MM.1S (cell line): ENCODE results near the gene RPS14.

Experiments used
- DNase-seq: peaks from one replicate; pipeline ENCODE4 v3.0.0-alpha.2; 2015
- H2AFZ ChIP-seq: fragments of 300-600 bp; sonication (generic); 2 replicates; pipeline ENCODE4 v1.6.0; 2016; ENCODE audit warnings: antibody characterized with exemption, low read length
- H3F3A ChIP-seq: fragments of 300-600 bp; sonication (generic); 2 replicates; pipeline ENCODE4 v1.6.1; 2016; ENCODE audit warnings: mild to moderate bottlenecking, antibody characterized with exemption, low read length, moderate library complexity, mixed read lengths; ENCODE audit not compliant: insufficient read depth
- H3K27ac ChIP-seq: fragments of 300-600 bp; sonication (generic); 2 replicates; pipeline ENCODE4 v1.5.1; 2016; ENCODE audit warnings: mild to moderate bottlenecking, low read length
- H3K27me3 ChIP-seq: fragments of 300-600 bp; sonication (generic); replicated peaks from 2 replicates; pipeline ENCODE4 v1.6.0; 2016; ENCODE audit warnings: low read length; ENCODE audit not compliant: insufficient read depth
- H3K36me3 ChIP-seq: fragments of 300-600 bp; sonication (generic); replicated peaks from 2 replicates; pipeline ENCODE4 v1.6.1; 2016; ENCODE audit warnings: mild to moderate bottlenecking, low read length, mixed read lengths; ENCODE audit not compliant: insufficient read depth
- H3K4me1 ChIP-seq: fragments of 300-600 bp; sonication (generic); 2 replicates; pipeline ENCODE4 v1.6.1; 2016; ENCODE audit warnings: low read length, mixed read lengths
- H3K4me2 ChIP-seq: fragments of 300-600 bp; sonication (generic); 2 replicates; pipeline ENCODE4 v1.6.0; 2016; ENCODE audit warnings: low read depth, low read length
- H3K4me3 ChIP-seq: fragments of 300-600 bp; sonication (generic); 2 replicates; pipeline ENCODE4 v1.5.1; 2016; ENCODE audit warnings: low read length, mixed read lengths
- H3K79me2 ChIP-seq: fragments of 300-600 bp; sonication (generic); 2 replicates; pipeline ENCODE4 v1.6.1; 2016; ENCODE audit warnings: mixed run types, low read length, mixed read lengths
- H3K9ac ChIP-seq: fragments of 300-600 bp; sonication (generic); 2 replicates; pipeline ENCODE4 v1.6.1; 2016; ENCODE audit warnings: low read length, mixed read lengths
- H3K9me2 ChIP-seq: fragments of 300-600 bp; sonication (generic); replicated peaks from 2 replicates; pipeline ENCODE4 v1.6.1; 2016; ENCODE audit warnings: mild to moderate bottlenecking, low read length, mixed read lengths; ENCODE audit not compliant: insufficient read depth
- H3K9me3 ChIP-seq: fragments of 300-600 bp; sonication (generic); replicated peaks from 2 replicates; pipeline ENCODE4 v1.6.1; 2016; ENCODE audit warnings: mild to moderate bottlenecking, low read length, mixed read lengths; ENCODE audit not compliant: insufficient read depth
- H4K20me1 ChIP-seq: fragments of 300-600 bp; sonication (generic); 2 replicates; pipeline ENCODE4 v1.6.1; 2016; ENCODE audit warnings: mild to moderate bottlenecking, low read length, moderate library complexity, mixed read lengths; ENCODE audit not compliant: insufficient read depth
- EZH2 ChIP-seq: fragments of 300-600 bp; sonication (generic); optimal IDR thresholded peaks from 2 replicates; pipeline ENCODE3; 2017; ENCODE audit warnings: low read depth, mild to moderate bottlenecking, antibody characterized with exemption, low read length, mixed read lengths
- EZH2phosphoT487 ChIP-seq: fragments of 300-600 bp; sonication (generic); IDR thresholded peaks from 2 replicates; pipeline ENCODE4 v1.6.1; 2018; ENCODE audit warnings: antibody characterized with exemption, low read length
- TF ChIP-seq, protein P1 (sequence below): fragments of 300-600 bp; sonication (generic); IDR thresholded peaks from 2 replicates; pipeline ENCODE4 v1.5.1; 2016; ENCODE audit warnings: antibody characterized with exemption, low read length, mixed read lengths

RPS14 gene

DNA sequence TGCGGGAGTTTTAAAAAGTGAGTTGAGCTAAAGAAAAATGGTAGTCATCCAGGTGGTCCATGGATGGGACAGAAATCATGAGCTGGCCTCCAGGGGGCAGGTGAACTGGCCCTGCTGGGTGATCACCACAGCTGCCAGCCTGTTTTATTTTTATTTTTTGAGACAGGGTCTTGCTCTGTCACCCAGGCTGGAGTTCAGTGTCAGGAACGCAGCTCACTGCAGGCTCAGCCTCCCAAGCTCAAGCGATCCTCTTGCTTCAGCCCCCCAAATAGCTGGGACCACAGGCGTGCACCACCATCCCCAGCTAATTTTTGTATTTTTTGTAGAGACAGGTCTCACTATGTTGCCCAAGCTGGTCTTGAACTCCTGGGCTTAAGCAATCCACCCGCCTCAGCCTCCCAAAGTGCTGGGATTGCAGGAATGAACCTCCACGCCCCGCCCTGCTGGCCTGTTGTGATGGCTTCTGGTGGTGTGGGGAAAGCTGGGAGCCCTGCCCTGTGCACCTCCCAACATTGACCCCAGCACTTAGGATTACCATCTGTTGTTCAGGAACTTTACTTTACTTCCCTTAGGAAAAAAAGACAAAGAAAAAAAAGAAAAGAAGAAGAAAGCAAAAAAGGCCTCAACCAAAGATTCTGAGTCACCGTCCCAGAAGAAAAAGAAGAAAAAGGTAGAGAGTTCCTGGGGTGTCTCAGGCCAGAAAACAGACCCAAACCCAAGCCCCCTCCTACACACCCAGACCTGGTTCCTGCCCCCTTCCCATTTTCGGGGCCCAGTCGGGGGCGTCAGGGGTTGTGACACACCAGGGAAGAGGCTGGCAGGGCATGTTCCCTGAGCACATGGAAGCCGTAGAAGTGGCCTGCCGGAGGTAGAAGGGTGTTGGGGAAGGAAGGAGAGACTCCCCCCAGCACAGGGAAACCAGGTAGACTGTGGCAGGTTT is 51.5 kb downstream of the RPS14 start:
- Histone ChIP-seq H3K36me3 (peaks cover 11% of the 10 kb centered on the region; the same call in 1 of the 2 replicates), H3K9me3 (no peaks in the 10 kb centered on the region), H2AFZ (no peak overlapping the region), H3K9ac (no peak overlapping the region), H3K4me2 (no peak overlapping the region), H3K27me3 (no peaks in the 10 kb centered on the region), H3K79me2 (peaks cover 6% of the 10 kb centered on the region; the same call in 1 of the 2 replicates), H4K20me1 (no peaks in the 10 kb centered on the region; the same call in 1 of the 2 replicates), H3K4me3 (no peak overlapping the region), H3F3A (peaks cover 41% of the 10 kb centered on the region), H3K9me2 (no peaks in the 10 kb centered on the region), H3K27ac (no peak overlapping the region), H3K4me1 (no peaks in the 10 kb centered on the region)
- DNase-seq: no peak
- TF ChIP-seq EZH2: no peak
- TF ChIP-seq, protein P1, sequence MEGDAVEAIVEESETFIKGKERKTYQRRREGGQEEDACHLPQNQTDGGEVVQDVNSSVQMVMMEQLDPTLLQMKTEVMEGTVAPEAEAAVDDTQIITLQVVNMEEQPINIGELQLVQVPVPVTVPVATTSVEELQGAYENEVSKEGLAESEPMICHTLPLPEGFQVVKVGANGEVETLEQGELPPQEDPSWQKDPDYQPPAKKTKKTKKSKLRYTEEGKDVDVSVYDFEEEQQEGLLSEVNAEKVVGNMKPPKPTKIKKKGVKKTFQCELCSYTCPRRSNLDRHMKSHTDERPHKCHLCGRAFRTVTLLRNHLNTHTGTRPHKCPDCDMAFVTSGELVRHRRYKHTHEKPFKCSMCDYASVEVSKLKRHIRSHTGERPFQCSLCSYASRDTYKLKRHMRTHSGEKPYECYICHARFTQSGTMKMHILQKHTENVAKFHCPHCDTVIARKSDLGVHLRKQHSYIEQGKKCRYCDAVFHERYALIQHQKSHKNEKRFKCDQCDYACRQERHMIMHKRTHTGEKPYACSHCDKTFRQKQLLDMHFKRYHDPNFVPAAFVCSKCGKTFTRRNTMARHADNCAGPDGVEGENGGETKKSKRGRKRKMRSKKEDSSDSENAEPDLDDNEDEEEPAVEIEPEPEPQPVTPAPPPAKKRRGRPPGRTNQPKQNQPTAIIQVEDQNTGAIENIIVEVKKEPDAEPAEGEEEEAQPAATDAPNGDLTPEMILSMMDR: no peak
- no peak for TF ChIP-seq EZH2phosphoT487

GRCh38 chr5:150397146-150397781 is 52.3 kb downstream of the RPS14 start:
- DNase-seq: no peak
- H3K9me2 ChIP-seq: no peaks in the 10 kb centered on the region
- no peak overlapping the region for H3K4me2 ChIP-seq
- H3K9me3 ChIP-seq: no peaks in the 10 kb centered on the region
- H3K27ac ChIP-seq: no peak overlapping the region
- no peak overlapping the region for H2AFZ ChIP-seq
- no peaks in the 10 kb centered on the region for H3K4me1 ChIP-seq
- TF ChIP-seq EZH2phosphoT487 (no peak), EZH2 (no peak)
- TF ChIP-seq, protein P1: no peak
- H3F3A ChIP-seq: peaks cover 37% of the 10 kb centered on the region
- H3K27me3 ChIP-seq: no peaks in the 10 kb centered on the region
- peaks cover 3% of the 10 kb centered on the region; the same call in 1 of the 2 replicates for H3K36me3 ChIP-seq
- H3K9ac ChIP-seq: no peak overlapping the region
- H3K4me3 ChIP-seq: no peak overlapping the region
- H3K79me2 ChIP-seq: no peaks in the 10 kb centered on the region
- no peaks in the 10 kb centered on the region; the same call in 1 of the 2 replicates for H4K20me1 ChIP-seq

GRCh38 chr5:150396267-150396666 is 53.3 kb downstream of the RPS14 start:
- H3K4me1 ChIP-seq: no peaks in the 10 kb centered on the region
- 0 out of 2 replicates have a peak, but pooled peaks cover 3% of the 10 kb centered on the region for H3K36me3 ChIP-seq
- no peaks in the 10 kb centered on the region for H3K9me3 ChIP-seq
- no peak overlapping the region for H3K4me2 ChIP-seq
- peaks cover 27% of the 10 kb centered on the region for H3F3A ChIP-seq
- H3K9me2 ChIP-seq: no peaks in the 10 kb centered on the region
- H3K27ac ChIP-seq: no peak overlapping the region
- H3K4me3 ChIP-seq: no peak overlapping the region
- H3K79me2 ChIP-seq: no peaks in the 10 kb centered on the region
- no peak for DNase-seq
- H3K9ac ChIP-seq: no peak overlapping the region
- H2AFZ ChIP-seq: no peak overlapping the region
- TF ChIP-seq, protein P1: no peak
- TF ChIP-seq EZH2phosphoT487: no peak
- no peak for TF ChIP-seq EZH2
- H4K20me1 ChIP-seq: no peaks in the 10 kb centered on the region; the same call in 1 of the 2 replicates
- H3K27me3 ChIP-seq: no peaks in the 10 kb centered on the region
